DOHH2 (cell line): ENCODE measurements around the gene HDAC3.

ENCODE experiments used
- H3F3A ChIP-seq: fragments of 200-600 bp; sonication (generic), shearing (Covaris generic); 2 replicates; pipeline ENCODE4 v1.6.0; 2016; ENCODE audit warnings: antibody characterized with exemption, mild to moderate bottlenecking; ENCODE audit not compliant: control insufficient read depth, insufficient read depth
- H3K27ac ChIP-seq: fragments of 200-600 bp; sonication (generic); 2 replicates; pipeline ENCODE4 v1.5.1; 2014; ENCODE audit warnings: low read depth, mild to moderate bottlenecking, low read length, moderate library complexity
- H3K27me3 ChIP-seq: fragments of 200-600 bp; sonication (generic); 2 replicates; pipeline ENCODE4 v1.6.1; 2014; ENCODE audit warnings: mild to moderate bottlenecking, low read length, mixed read lengths; ENCODE audit not compliant: control insufficient read depth
- H3K36me3 ChIP-seq: fragments of 200-600 bp; sonication (generic); 2 replicates; pipeline ENCODE4 v1.6.1; 2014; ENCODE audit warnings: mild to moderate bottlenecking, low read length, moderate library complexity, mixed read lengths; ENCODE audit not compliant: control insufficient read depth
- H3K4me1 ChIP-seq: fragments of 200-600 bp; sonication (generic); 2 replicates; pipeline ENCODE4 v1.6.1; 2014; ENCODE audit warnings: mild to moderate bottlenecking, low read length, mixed read lengths; ENCODE audit not compliant: control insufficient read depth
- H3K4me2 ChIP-seq: fragments of 200-600 bp; sonication (generic); 2 replicates; pipeline ENCODE4 v1.6.0; 2014; ENCODE audit warnings: mild to moderate bottlenecking, low read length, moderate library complexity
- H3K4me3 ChIP-seq: fragments of 200-600 bp; sonication (generic); 2 replicates; pipeline ENCODE4 v1.5.1; 2014; ENCODE audit warnings: mild to moderate bottlenecking, low read length, mixed read lengths
- H3K79me2 ChIP-seq: fragments of 200-600 bp; sonication (generic); 2 replicates; pipeline ENCODE4 v1.6.1; 2014; ENCODE audit warnings: mild to moderate bottlenecking, low read length, mixed read lengths; ENCODE audit not compliant: control insufficient read depth
- H3K9me2 ChIP-seq: fragments of 200-600 bp; sonication (generic); replicated peaks from 2 replicates; pipeline ENCODE4 v1.6.1; 2014; ENCODE audit warnings: mild to moderate bottlenecking, low read length, mixed read lengths; ENCODE audit not compliant: control insufficient read depth
- H3K9me3 ChIP-seq: fragments of 200-600 bp; sonication (generic); 2 replicates; pipeline ENCODE4 v1.6.1; 2014; ENCODE audit warnings: antibody characterized with exemption, low read length, mixed read lengths; ENCODE audit not compliant: control insufficient read depth, insufficient read depth
- H4K20me1 ChIP-seq: fragments of 200-600 bp; sonication (generic); 2 replicates; pipeline ENCODE4 v1.6.0; 2014; ENCODE audit warnings: low read depth, mild to moderate bottlenecking, antibody characterized with exemption, low read length, moderate library complexity; ENCODE audit not compliant: control insufficient read depth, insufficient read depth
- CTCF ChIP-seq: fragments of 200-600 bp; sonication (generic); IDR thresholded peaks from one replicate; pipeline ENCODE4 v1.5.1; 2014; ENCODE audit warnings: antibody characterized with exemption, mild to moderate bottlenecking, low read depth, low read length; ENCODE audit not compliant: poor library complexity, severe bottlenecking
- EZH2phosphoT487 ChIP-seq: fragments of 200-600 bp; sonication (generic); IDR thresholded peaks from 2 replicates; pipeline ENCODE4 v1.6.1; 2017; ENCODE audit warnings: borderline replicate concordance, mild to moderate bottlenecking, antibody characterized with exemption, low read length, moderate library complexity, mixed read lengths

Gene HDAC3

GRCh38 chr5:141641634-141642267 lies 5.1 kb upstream of the HDAC3 start:
- Histone ChIP-seq H3K4me2 (no peak overlapping the region), H3K36me3 (peaks cover 40% of the 10 kb centered on the region), H3F3A (peaks cover 15% of the 10 kb centered on the region), H3K27me3 (no peaks in the 10 kb centered on the region), H3K4me1 (peaks cover 14% of the 10 kb centered on the region), H3K4me3 (no peak overlapping the region), H3K9me3 (no peaks in the 10 kb centered on the region), H3K27ac (no peak overlapping the region), H3K79me2 (peaks cover 22% of the 10 kb centered on the region), H3K9me2 (no peaks in the 10 kb centered on the region), H4K20me1 (no peaks in the 10 kb centered on the region)
- no peak for TF ChIP-seq CTCF
- no peak for TF ChIP-seq EZH2phosphoT487

- no peaks in the 10 kb centered on the region for H3K9me3 ChIP-seq
- H3K4me2 ChIP-seq: no peak overlapping the region
- peaks cover 32% of the 10 kb centered on the region for H3K79me2 ChIP-seq
- no peaks in the 10 kb centered on the region for H3K9me2 ChIP-seq
- H3K27me3 ChIP-seq: no peaks in the 10 kb centered on the region
- no peak overlapping the region for H3K4me3 ChIP-seq
- TF ChIP-seq CTCF: no peak
- peaks cover 46% of the 10 kb centered on the region for H3K36me3 ChIP-seq
- peaks cover 15% of the 10 kb centered on the region for H3F3A ChIP-seq
- H4K20me1 ChIP-seq: peaks cover 6% of the 10 kb centered on the region; the same call in 1 of the 2 replicates
- H3K27ac ChIP-seq: no peak overlapping the region
- peaks cover 18% of the 10 kb centered on the region for H3K4me1 ChIP-seq
These were observed 4.0 kb upstream of the HDAC3 start for GRCh38 chr5:141640698-141641097.

- peaks cover 39% of the 10 kb centered on the region for H3K79me2 ChIP-seq
- H3K9me2 ChIP-seq: no peaks in the 10 kb centered on the region
- H3K36me3 ChIP-seq: peaks cover 53% of the 10 kb centered on the region
- peaks cover 13% of the 10 kb centered on the region for H3F3A ChIP-seq
- H3K4me2 ChIP-seq: no peak overlapping the region
- H4K20me1 ChIP-seq: peaks cover 12% of the 10 kb centered on the region; the same call in 1 of the 2 replicates
- TF ChIP-seq EZH2phosphoT487: no peak
- TF ChIP-seq CTCF: no peak
- H3K27me3 ChIP-seq: no peaks in the 10 kb centered on the region
- peaks cover 24% of the 10 kb centered on the region for H3K4me1 ChIP-seq
- H3K4me3 ChIP-seq: no peak overlapping the region
- no peaks in the 10 kb centered on the region for H3K9me3 ChIP-seq
- no peak overlapping the region for H3K27ac ChIP-seq
These were observed 3.4 kb upstream of the HDAC3 start for GRCh38 chr5:141640051-141640415.
